ENCODE measurements around the gene RPL15.
"Not testable (repeated sequence)": the region's sequence is repeated elsewhere in the genome, so short reads cannot be mapped to it uniquely, and the experiment has no call there.

Gene RPL15

GRCh38 chr3:23894254-23895061, 22.5 kb upstream of the RPL15 start:
- peaks cover 10 to 15% of the 10 kb centered on the region in 2 donors for H3K36me3 ChIP-seq (ENCODE audit: control insufficient read depth in 1 of 2, insufficient read depth in 2 of 2, low read length in 2 of 2)
- H3K27ac ChIP-seq (ENCODE audit: low read length) = no peak overlapping the region
- H3K4me1 ChIP-seq (ENCODE audit: control insufficient read depth in 1 of 2, insufficient read depth in 2 of 2, low read length in 2 of 2) = no peaks in the 10 kb centered on the region
- H3K4me3 ChIP-seq (ENCODE audit: low read depth in 1 of 2, low read length in 2 of 2) = no peak overlapping the region
- no peaks in the 10 kb centered on the region for H3K9me3 ChIP-seq (ENCODE audit: control insufficient read depth in 1 of 2, low read length in 2 of 2)
- H3K27me3 ChIP-seq (ENCODE audit: low read depth, low read length) = no peaks in the 10 kb centered on the region

GRCh38 chr3:23895181-23895580, 21.8 kb upstream of the RPL15 start:
- Histone ChIP-seq H3K9me3 (ENCODE audit: control insufficient read depth in 1 of 2, low read length in 2 of 2) (no peaks in the 10 kb centered on the region), H3K27ac (ENCODE audit: low read length) (no peak overlapping the region), H3K4me3 (ENCODE audit: low read depth in 1 of 2, low read length in 2 of 2) (no peak overlapping the region), H3K4me1 (ENCODE audit: control insufficient read depth in 1 of 2, insufficient read depth in 2 of 2, low read length in 2 of 2) (no peaks in the 10 kb centered on the region), H3K36me3 (ENCODE audit: control insufficient read depth in 1 of 2, insufficient read depth in 2 of 2, low read length in 2 of 2) (peaks cover 10 to 13% of the 10 kb centered on the region in 2 donors), H3K27me3 (ENCODE audit: low read depth, low read length) (no peaks in the 10 kb centered on the region)

DNA sequence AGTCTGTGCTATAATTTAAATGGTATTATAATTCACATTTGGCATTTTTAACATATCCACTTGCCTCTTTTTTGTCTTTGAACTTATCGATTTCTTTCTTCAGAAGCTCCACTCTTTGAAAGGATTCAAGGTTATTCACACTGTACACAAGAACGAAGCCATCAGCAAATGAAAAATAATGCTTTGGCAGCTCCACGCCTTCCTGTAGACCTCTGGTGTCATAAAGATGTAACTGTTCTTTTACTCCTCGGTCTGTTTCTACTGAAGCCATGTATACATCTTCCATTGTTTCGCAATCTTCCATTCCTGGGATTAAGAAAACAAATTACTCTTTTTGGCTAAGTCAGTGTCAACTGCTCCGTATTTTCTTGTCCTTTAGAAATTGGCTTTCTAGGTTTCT, 16.2 kb upstream of the RPL15 start:
- Histone ChIP-seq H3K36me3 (ENCODE audit: control insufficient read depth in 1 of 2, insufficient read depth in 2 of 2, low read length in 2 of 2) (peaks cover 12 to 17% of the 10 kb centered on the region in 2 donors), H3K4me3 (ENCODE audit: low read depth in 1 of 2, low read length in 2 of 2) (no peak overlapping the region), H3K27ac (ENCODE audit: low read length) (no peak overlapping the region), H3K4me1 (ENCODE audit: control insufficient read depth in 1 of 2, insufficient read depth in 2 of 2, low read length in 2 of 2) (no peaks in the 10 kb centered on the region), H3K9me3 (ENCODE audit: control insufficient read depth in 1 of 2, low read length in 2 of 2) (no peaks in the 10 kb centered on the region), H3K27me3 (ENCODE audit: low read depth, low read length) (no peaks in the 10 kb centered on the region)

GRCh38 chr3:23904545-23904944, 12.4 kb upstream of the RPL15 start:
- Histone ChIP-seq H3K9me3 (ENCODE audit: control insufficient read depth in 1 of 2, low read length in 2 of 2) (no peaks in the 10 kb centered on the region), H3K27me3 (ENCODE audit: low read depth, low read length) (no peaks in the 10 kb centered on the region), H3K27ac (ENCODE audit: low read length) (no peak overlapping the region), H3K36me3 (ENCODE audit: control insufficient read depth in 1 of 2, insufficient read depth in 2 of 2, low read length in 2 of 2) (peaks cover 9 to 12% of the 10 kb centered on the region in 2 donors), H3K4me1 (ENCODE audit: control insufficient read depth in 1 of 2, insufficient read depth in 2 of 2, low read length in 2 of 2) (no peaks in the 10 kb centered on the region), H3K4me3 (ENCODE audit: low read depth in 1 of 2, low read length in 2 of 2) (no peak overlapping the region)

- Histone ChIP-seq H3K27me3 (ENCODE audit: low read depth, low read length) (no peaks in the 10 kb centered on the region), H3K9me3 (ENCODE audit: control insufficient read depth in 1 of 2, low read length in 2 of 2) (no peaks in the 10 kb centered on the region), H3K27ac (ENCODE audit: low read length) (no peak overlapping the region), H3K4me1 (ENCODE audit: control insufficient read depth in 1 of 2, insufficient read depth in 2 of 2, low read length in 2 of 2) (peaks cover 0 to 7% of the 10 kb centered on the region in 2 donors), H3K4me3 (ENCODE audit: low read depth in 1 of 2, low read length in 2 of 2) (no peak overlapping the region), H3K36me3 (ENCODE audit: control insufficient read depth in 1 of 2, insufficient read depth in 2 of 2, low read length in 2 of 2) (peaks cover under 1 to 7% of the 10 kb centered on the region in 2 donors)
Measured at GRCh38 chr3:23909341-23909740, 7.6 kb upstream of the RPL15 start.

- no peak overlapping the region for H3K27ac ChIP-seq (ENCODE audit: low read length)
- peaks cover 12 to 20% of the 10 kb centered on the region in 2 donors for H3K4me1 ChIP-seq (ENCODE audit: control insufficient read depth in 1 of 2, insufficient read depth in 2 of 2, low read length in 2 of 2)
- H3K27me3 ChIP-seq (ENCODE audit: low read depth, low read length) = no peaks in the 10 kb centered on the region
- H3K9me3 ChIP-seq (ENCODE audit: control insufficient read depth in 1 of 2, low read length in 2 of 2) = no peaks in the 10 kb centered on the region
- peaks cover 0 to 2% of the 10 kb centered on the region in 2 donors for H3K36me3 ChIP-seq (ENCODE audit: control insufficient read depth in 1 of 2, insufficient read depth in 2 of 2, low read length in 2 of 2)
- no peak overlapping the region for H3K4me3 ChIP-seq (ENCODE audit: low read depth in 1 of 2, low read length in 2 of 2)
Measured at GRCh38 chr3:23911397-23911796, 5.5 kb upstream of the RPL15 start.

DNA sequence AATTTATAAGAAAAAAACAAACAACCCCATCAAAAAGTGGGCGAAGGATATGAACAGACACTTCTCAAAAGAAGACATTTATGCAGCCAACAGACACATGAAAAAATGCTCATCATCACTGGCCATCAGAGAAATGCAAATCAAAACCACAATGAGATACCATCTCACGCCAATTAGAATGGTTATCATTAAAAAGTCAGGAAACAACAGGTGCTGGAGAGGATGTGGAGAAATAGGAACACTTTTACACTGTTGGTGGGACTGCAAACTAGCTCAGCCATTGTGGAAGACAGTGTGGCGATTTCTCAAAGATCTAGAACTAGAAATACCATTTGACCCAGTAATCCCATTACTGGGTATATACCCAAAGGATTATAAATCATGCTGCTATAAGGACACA, 4.6 kb upstream of the RPL15 start:
- not testable (repeated sequence) for H3K4me3 ChIP-seq (ENCODE audit: low read depth in 1 of 2, low read length in 2 of 2); H3K9me3 ChIP-seq (ENCODE audit: control insufficient read depth in 1 of 2, low read length in 2 of 2); H3K36me3 ChIP-seq (ENCODE audit: control insufficient read depth in 1 of 2, insufficient read depth in 2 of 2, low read length in 2 of 2); H3K27me3 ChIP-seq (ENCODE audit: low read depth, low read length); H3K27ac ChIP-seq (ENCODE audit: low read length)
- H3K4me1 ChIP-seq (ENCODE audit: control insufficient read depth in 1 of 2, insufficient read depth in 2 of 2, low read length in 2 of 2) = peaks cover 12 to 20% of the 10 kb centered on the region in 2 donors

DNA sequence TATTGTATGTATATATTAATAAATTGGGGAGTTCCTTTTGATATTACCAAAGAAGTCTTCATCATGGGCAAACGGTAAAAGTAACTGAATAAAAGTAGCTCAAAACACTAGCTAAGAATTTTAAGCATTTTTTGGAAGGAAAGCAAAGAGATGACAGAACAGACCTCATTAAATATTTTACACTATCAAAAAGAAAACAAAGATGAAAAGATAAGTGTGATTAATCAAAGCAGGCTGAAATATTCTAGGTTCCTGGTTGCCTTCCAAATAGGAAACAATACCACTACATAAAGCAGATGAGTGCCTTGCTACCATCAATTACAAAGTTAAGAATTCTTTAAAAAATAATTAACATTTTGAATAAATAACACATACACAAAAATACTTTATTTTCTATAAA, 3.8 kb upstream of the RPL15 start:
- Histone ChIP-seq H3K36me3 (ENCODE audit: control insufficient read depth in 1 of 2, insufficient read depth in 2 of 2, low read length in 2 of 2) (peaks cover 0 to 2% of the 10 kb centered on the region in 2 donors), H3K4me1 (ENCODE audit: control insufficient read depth in 1 of 2, insufficient read depth in 2 of 2, low read length in 2 of 2) (peaks cover 14 to 20% of the 10 kb centered on the region in 2 donors), H3K27me3 (ENCODE audit: low read depth, low read length) (no peaks in the 10 kb centered on the region), H3K9me3 (ENCODE audit: control insufficient read depth in 1 of 2, low read length in 2 of 2) (no peaks in the 10 kb centered on the region), H3K4me3 (ENCODE audit: low read depth in 1 of 2, low read length in 2 of 2) (no peak overlapping the region), H3K27ac (ENCODE audit: low read length) (no peak overlapping the region)

DNA sequence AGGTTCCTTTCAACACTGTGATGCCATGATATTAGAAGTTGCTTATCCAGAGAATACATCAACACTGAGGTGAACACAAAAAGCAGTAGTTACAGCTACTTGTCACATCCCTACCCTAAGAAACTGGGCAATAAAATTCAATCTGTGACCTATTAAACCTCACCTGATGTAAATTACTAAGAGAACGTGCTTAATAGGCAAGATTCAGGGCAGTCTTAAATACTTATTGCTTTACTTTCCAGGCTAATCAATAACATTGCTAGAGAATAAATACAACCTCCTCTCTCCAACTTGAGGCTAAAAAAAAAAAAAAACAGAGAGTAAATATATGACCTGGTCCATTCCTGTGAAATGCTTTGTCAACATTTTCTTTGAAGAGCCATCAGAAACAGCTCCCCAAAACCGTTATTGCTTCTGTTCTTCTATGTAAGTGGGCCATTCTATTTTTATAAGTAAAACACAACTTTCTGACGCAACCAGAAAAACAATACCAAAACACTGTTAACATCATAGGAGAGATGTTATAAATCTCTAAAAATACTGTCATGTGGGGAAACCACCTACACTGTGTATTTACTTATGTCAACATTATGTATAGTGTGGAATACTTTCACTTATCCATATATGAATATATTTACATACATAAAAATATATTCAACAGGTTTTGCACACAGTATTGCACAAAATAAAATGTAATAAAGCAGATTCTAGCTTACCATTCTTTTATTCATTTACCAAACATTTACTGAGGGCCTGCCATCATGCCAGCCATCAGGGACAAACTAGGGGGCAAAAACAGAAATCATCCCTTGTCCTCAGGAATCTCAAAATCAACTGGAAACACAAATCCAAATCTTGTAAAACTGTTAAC, 2.8 kb upstream of the RPL15 start:
- Histone ChIP-seq H3K4me3 (ENCODE audit: low read depth in 1 of 2, low read length in 2 of 2) (no peak overlapping the region), H3K4me1 (ENCODE audit: control insufficient read depth in 1 of 2, insufficient read depth in 2 of 2, low read length in 2 of 2) (peaks cover 23 to 27% of the 10 kb centered on the region in 2 donors), H3K27ac (ENCODE audit: low read length) (no peak overlapping the region), H3K27me3 (ENCODE audit: low read depth, low read length) (no peaks in the 10 kb centered on the region), H3K9me3 (ENCODE audit: control insufficient read depth in 1 of 2, low read length in 2 of 2) (no peaks in the 10 kb centered on the region), H3K36me3 (ENCODE audit: control insufficient read depth in 1 of 2, insufficient read depth in 2 of 2, low read length in 2 of 2) (peaks cover 0 to 10% of the 10 kb centered on the region in 2 donors)

GRCh38 chr3:23915537-23916108, 1.3 kb upstream of the RPL15 start:
- H3K4me3 ChIP-seq (ENCODE audit: low read depth in 1 of 2, low read length in 2 of 2) = peak overlapping the region; percentile 96 to 98
- peaks cover 7 to 21% of the 10 kb centered on the region in 2 donors for H3K36me3 ChIP-seq (ENCODE audit: control insufficient read depth in 1 of 2, insufficient read depth in 2 of 2, low read length in 2 of 2)
- peak overlapping the region; percentile 49 for H3K27ac ChIP-seq (ENCODE audit: low read length)
- H3K4me1 ChIP-seq (ENCODE audit: control insufficient read depth in 1 of 2, insufficient read depth in 2 of 2, low read length in 2 of 2) = peaks cover 24 to 27% of the 10 kb centered on the region in 2 donors
- no peaks in the 10 kb centered on the region for H3K9me3 ChIP-seq (ENCODE audit: control insufficient read depth in 1 of 2, low read length in 2 of 2)
- no peaks in the 10 kb centered on the region for H3K27me3 ChIP-seq (ENCODE audit: low read depth, low read length)
